ENCODE data around the gene HBD. TPM values are rescaled to one million over a fixed set of nuclear protein-coding genes. Genes with fewer than 3 reads are reported as not detected.

Gene HBD
- total RNA-seq, 2 donors from 2014 or later = not detected

DNA sequence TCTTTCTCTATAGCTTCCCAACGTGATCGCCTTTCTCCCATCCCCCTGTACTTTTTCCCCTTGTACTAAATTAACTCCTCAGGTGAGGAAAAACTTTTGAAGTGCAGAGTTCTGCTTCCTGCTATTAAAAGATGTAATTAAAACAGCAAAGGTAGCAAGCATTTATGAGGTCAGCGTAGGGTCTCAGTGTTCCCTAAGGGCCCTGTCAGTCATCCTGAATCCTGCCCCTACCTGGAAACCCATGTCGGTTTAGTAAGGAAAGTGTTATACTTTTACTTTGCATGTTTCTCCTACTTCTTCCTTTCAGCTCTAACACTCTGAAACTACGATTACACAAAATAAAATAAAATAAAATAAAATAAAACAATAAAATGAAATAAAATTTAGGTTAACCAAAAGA, 6.2 kb downstream of the HBD start:
- Histone ChIP-seq H3K27ac (no peak overlapping the region), H3K9me3 (no peaks in the 10 kb centered on the region), H3K27me3 (replicated peaks; ENCODE audit: insufficient read depth) (no peaks in the 10 kb centered on the region), H3K4me1 (ENCODE audit: control insufficient read depth in 1 of 2, low read depth in 2 of 2) (no peaks in the 10 kb centered on the region), H3K4me3 (no peak overlapping the region), H3K36me3 (no peaks in the 10 kb centered on the region)
- TF ChIP-seq, protein P1, sequence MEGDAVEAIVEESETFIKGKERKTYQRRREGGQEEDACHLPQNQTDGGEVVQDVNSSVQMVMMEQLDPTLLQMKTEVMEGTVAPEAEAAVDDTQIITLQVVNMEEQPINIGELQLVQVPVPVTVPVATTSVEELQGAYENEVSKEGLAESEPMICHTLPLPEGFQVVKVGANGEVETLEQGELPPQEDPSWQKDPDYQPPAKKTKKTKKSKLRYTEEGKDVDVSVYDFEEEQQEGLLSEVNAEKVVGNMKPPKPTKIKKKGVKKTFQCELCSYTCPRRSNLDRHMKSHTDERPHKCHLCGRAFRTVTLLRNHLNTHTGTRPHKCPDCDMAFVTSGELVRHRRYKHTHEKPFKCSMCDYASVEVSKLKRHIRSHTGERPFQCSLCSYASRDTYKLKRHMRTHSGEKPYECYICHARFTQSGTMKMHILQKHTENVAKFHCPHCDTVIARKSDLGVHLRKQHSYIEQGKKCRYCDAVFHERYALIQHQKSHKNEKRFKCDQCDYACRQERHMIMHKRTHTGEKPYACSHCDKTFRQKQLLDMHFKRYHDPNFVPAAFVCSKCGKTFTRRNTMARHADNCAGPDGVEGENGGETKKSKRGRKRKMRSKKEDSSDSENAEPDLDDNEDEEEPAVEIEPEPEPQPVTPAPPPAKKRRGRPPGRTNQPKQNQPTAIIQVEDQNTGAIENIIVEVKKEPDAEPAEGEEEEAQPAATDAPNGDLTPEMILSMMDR (IDR thresholded peaks at IDR 0.05) = no peak
- ATAC-seq (ENCODE audit: insufficient number of reproducible peaks, low FRiP score, low read depth) (no peak), DNase-seq (ENCODE audit: low spot score) (no peak)

DNA sequence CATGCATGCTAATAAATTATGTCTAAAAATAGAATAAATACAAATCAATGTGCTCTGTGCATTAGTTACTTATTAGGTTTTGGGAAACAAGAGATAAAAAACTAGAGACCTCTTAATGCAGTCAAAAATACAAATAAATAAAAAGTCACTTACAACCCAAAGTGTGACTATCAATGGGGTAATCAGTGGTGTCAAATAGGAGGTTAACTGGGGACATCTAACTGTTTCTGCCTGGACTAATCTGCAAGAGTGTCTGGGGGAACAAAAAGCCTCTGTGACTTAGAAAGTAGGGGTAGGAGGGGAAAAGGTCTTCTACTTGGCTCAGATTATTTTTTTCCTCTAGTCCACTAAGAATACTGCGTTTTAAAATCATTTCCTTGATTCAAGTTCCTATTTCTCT, 6.6 kb downstream of the HBD start:
- ATAC-seq (ENCODE audit: insufficient number of reproducible peaks, low FRiP score, low read depth) (no peak), DNase-seq (ENCODE audit: low spot score) (no peak)
- Histone ChIP-seq H3K4me1 (ENCODE audit: control insufficient read depth in 1 of 2, low read depth in 2 of 2) (no peaks in the 10 kb centered on the region), H3K4me3 (no peak overlapping the region), H3K9me3 (no peaks in the 10 kb centered on the region), H3K36me3 (no peaks in the 10 kb centered on the region), H3K27me3 (replicated peaks; ENCODE audit: insufficient read depth) (no peaks in the 10 kb centered on the region), H3K27ac (no peak overlapping the region)
- TF ChIP-seq, protein P1 (IDR thresholded peaks at IDR 0.05) = no peak

DNA sequence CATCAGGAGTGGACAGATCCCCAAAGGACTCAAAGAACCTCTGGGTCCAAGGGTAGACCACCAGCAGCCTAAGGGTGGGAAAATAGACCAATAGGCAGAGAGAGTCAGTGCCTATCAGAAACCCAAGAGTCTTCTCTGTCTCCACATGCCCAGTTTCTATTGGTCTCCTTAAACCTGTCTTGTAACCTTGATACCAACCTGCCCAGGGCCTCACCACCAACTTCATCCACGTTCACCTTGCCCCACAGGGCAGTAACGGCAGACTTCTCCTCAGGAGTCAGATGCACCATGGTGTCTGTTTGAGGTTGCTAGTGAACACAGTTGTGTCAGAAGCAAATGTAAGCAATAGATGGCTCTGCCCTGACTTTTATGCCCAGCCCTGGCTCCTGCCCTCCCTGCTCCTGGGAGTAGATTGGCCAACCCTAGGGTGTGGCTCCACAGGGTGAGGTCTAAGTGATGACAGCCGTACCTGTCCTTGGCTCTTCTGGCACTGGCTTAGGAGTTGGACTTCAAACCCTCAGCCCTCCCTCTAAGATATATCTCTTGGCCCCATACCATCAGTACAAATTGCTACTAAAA, 7.5 kb downstream of the HBD start, which contains the start of gene HBB:
Gene HBB (minus strand): TSS at position 340 of the 579 bp plus-strand sequence. CDS start 50 bp downstream, at position 290.
- Histone ChIP-seq H3K4me3 (no peak within 1 kb of the TSS), H3K4me1 (ENCODE audit: control insufficient read depth in 1 of 2, low read depth in 2 of 2) (no peaks in the 10 kb centered on the region), H3K27me3 (replicated peaks; ENCODE audit: insufficient read depth) (no peaks in the 10 kb centered on the region), H3K9me3 (no peaks in the 10 kb centered on the region), H3K27ac (no peak within 1 kb of the TSS), H3K36me3 (no peaks in the 10 kb centered on the region)
- no peak for DNase-seq (ENCODE audit: low spot score)
- ATAC-seq (ENCODE audit: insufficient number of reproducible peaks, low FRiP score, low read depth) = no peak
- TF ChIP-seq, protein P1 (IDR thresholded peaks at IDR 0.05) = no peak

DNA sequence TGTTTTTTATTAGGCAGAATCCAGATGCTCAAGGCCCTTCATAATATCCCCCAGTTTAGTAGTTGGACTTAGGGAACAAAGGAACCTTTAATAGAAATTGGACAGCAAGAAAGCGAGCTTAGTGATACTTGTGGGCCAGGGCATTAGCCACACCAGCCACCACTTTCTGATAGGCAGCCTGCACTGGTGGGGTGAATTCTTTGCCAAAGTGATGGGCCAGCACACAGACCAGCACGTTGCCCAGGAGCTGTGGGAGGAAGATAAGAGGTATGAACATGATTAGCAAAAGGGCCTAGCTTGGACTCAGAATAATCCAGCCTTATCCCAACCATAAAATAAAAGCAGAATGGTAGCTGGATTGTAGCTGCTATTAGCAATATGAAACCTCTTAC, 8.8 kb downstream of the HBD start:
- ATAC-seq (ENCODE audit: insufficient number of reproducible peaks, low FRiP score, low read depth) (no peak), DNase-seq (ENCODE audit: low spot score) (no peak)
- Histone ChIP-seq H3K27me3 (replicated peaks; ENCODE audit: insufficient read depth) (no peaks in the 10 kb centered on the region), H3K4me3 (no peak overlapping the region), H3K4me1 (ENCODE audit: control insufficient read depth in 1 of 2, low read depth in 2 of 2) (no peaks in the 10 kb centered on the region), H3K27ac (no peak overlapping the region), H3K9me3 (no peaks in the 10 kb centered on the region), H3K36me3 (no peaks in the 10 kb centered on the region)
- TF ChIP-seq, protein P1 (IDR thresholded peaks at IDR 0.05) = no peak

DNA sequence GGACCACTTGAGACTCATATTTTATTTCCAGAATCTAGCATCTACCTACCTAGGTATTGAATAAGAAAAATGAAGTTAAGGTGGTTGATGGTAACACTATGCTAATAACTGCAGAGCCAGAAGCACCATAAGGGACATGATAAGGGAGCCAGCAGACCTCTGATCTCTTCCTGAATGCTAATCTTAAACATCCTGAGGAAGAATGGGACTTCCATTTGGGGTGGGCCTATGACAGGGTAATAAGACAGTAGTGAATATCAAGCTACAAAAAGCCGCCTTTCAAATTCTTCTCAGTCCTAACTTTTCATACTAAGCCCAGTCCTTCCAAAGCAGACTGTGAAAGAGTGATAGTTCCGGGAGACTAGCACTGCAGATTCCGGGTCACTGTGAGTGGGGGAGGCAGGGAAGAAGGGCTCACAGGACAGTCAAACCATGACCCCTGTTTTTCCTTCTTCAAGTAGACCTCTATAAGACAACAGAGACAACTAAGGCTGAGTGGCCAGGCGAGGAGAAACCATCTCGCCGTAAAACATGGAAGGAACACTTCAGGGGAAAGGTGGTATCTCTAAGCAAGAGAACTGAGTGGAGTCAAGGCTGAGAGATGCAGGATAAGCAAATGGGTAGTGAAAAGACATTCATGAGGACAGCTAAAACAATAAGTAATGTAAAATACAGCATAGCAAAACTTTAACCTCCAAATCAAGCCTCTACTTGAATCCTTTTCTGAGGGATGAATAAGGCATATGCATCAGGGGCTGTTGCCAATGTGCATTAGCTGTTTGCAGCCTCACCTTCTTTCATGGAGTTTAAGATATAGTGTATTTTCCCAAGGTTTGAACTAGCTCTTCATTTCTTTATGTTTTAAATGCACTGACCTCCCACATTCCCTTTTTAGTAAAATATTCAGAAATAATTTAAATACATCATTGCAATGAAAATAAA, 9.5 kb downstream of the HBD start:
- H3K36me3 ChIP-seq = no peaks in the 10 kb centered on the region
- DNase-seq (ENCODE audit: low spot score) (no peak), ATAC-seq (ENCODE audit: insufficient number of reproducible peaks, low FRiP score, low read depth) (no peak)
- H3K27me3 ChIP-seq (replicated peaks; ENCODE audit: insufficient read depth) = no peaks in the 10 kb centered on the region
- TF ChIP-seq, protein P1 (IDR thresholded peaks at IDR 0.05) = no peak
- H3K27ac ChIP-seq = no peak overlapping the region
- no peaks in the 10 kb centered on the region for H3K9me3 ChIP-seq
- no peak overlapping the region for H3K4me3 ChIP-seq
- H3K4me1 ChIP-seq (ENCODE audit: control insufficient read depth in 1 of 2, low read depth in 2 of 2) = no peaks in the 10 kb centered on the region

Data from thoracic aorta (tissue), 2 donors.